ENCODE measurements around the gene ARID4A.

ARID4A gene

DNA sequence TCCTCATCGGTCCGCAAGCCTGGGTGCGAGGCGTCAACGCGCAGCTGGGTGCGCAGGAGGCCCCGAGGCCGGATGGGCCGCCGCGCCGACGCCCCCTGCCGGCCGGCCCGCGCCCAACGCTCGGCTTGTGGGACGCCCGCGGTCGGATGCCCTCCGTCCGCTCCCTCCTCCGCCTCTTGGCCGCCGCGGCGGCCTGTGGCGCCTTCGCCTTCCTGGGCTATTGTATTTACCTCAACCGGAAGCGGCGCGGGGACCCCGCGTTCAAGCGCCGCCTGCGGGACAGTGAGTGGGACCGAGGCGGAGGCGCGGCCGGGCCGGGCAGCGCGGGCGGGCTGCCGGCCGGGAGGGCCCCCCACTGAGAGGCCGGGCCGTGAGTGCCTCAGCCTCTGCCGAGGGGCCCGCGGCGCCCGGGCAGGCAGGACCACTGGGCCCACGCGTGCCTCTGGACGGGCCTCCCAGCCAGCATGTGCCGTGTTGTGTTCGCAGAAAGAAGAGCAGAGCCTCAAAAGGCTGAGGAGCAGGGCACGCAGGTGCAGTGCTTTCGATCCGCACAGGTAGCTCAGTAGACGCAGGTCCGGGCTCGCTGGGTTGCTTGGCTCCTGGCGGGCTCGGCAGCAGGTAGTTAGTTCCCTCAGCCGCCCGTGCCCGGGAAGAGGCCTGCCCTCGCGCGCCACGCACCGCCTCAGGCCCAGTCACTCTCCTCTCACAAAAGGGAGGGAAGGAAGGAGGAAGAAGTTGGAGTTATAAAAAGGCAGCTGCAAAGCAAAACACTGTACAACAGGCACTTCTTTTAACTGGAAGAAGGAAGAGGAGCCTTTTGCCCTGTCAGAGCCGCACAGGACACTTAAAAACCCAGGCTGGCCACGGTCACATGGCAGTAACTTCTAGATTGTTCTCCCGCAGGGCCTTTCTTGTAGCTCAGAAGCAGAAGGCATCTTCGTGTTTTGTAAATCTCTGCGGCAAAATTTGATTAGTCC, 97.7 kb downstream of the ARID4A start, which contains the start of gene TOMM20L:
TSS of gene TOMM20L (plus strand) at position 119 of the 977 bp plus-strand sequence. CDS start at position 147, 28 bp downstream.
- no peaks in the 10 kb centered on the region for H3K36me3 ChIP-seq
- no peaks in the 10 kb centered on the region for H3K9me3 ChIP-seq
- H3K4me1 ChIP-seq (ENCODE audit: control insufficient read depth in 1 of 2, insufficient read depth in 1 of 2, low read depth in 1 of 2, low read length in 1 of 2) = peaks cover 10 to 13% of the 10 kb centered on the region in 2 experiments
- peaks cover 3% of the 10 kb centered on the region for H3K27me3 ChIP-seq
- H3K4me3 ChIP-seq (ENCODE audit: low read depth in 1 of 2, low read length in 1 of 2) = peak within 1 kb of the TSS; percentile 56 to 57
- peak; percentile 86 for TF ChIP-seq CTCF (IDR thresholded peaks at IDR 0.05)
- H3K27ac ChIP-seq = peak within 1 kb of the TSS; percentile 29

GRCh38 chr14:58397156-58397555, 98.8 kb downstream of the ARID4A start:
- peaks cover 10 to 13% of the 10 kb centered on the region in 2 experiments for H3K4me1 ChIP-seq (ENCODE audit: control insufficient read depth in 1 of 2, insufficient read depth in 1 of 2, low read depth in 1 of 2, low read length in 1 of 2)
- H3K27ac ChIP-seq = no peak overlapping the region
- H3K36me3 ChIP-seq = no peaks in the 10 kb centered on the region
- no peak for TF ChIP-seq CTCF (IDR thresholded peaks at IDR 0.05)
- H3K4me3 ChIP-seq (ENCODE audit: low read depth in 1 of 2, low read length in 1 of 2) = no peak overlapping the region
- H3K27me3 ChIP-seq = peaks cover 3% of the 10 kb centered on the region
- no peaks in the 10 kb centered on the region for H3K9me3 ChIP-seq

DNA sequence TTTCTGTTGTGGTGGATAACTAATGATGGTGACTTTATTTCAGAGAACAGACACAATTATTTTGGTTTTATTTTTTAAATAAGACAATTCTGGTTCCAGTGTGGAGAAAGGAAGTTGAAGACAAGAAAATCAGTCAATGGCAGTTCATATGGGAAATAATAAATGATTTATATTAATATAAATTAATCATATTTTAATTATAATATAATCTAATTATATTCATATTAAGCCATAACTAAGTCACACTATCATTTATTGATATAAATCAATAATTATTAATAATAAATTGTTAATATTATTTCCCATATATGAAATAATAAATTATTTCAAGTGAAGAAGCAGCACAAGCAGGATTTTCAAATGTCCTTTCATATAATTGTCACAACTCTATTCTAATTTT, 100.1 kb downstream of the ARID4A start:
- no peak overlapping the region for H3K4me3 ChIP-seq (ENCODE audit: low read depth in 1 of 2, low read length in 1 of 2)
- H3K27me3 ChIP-seq = peaks cover 3% of the 10 kb centered on the region
- no peak overlapping the region for H3K27ac ChIP-seq
- H3K9me3 ChIP-seq = no peaks in the 10 kb centered on the region
- TF ChIP-seq CTCF (IDR thresholded peaks at IDR 0.05) = no peak
- peaks cover 10 to 13% of the 10 kb centered on the region in 2 experiments for H3K4me1 ChIP-seq (ENCODE audit: control insufficient read depth in 1 of 2, insufficient read depth in 1 of 2, low read depth in 1 of 2, low read length in 1 of 2)
- no peaks in the 10 kb centered on the region for H3K36me3 ChIP-seq

GRCh38 chr14:58398895-58399294, 100.5 kb downstream of the ARID4A start:
- TF ChIP-seq CTCF (IDR thresholded peaks at IDR 0.05) = no peak
- no peak overlapping the region for H3K4me3 ChIP-seq (ENCODE audit: low read depth in 1 of 2, low read length in 1 of 2)
- no peak overlapping the region for H3K27ac ChIP-seq
- H3K9me3 ChIP-seq = no peaks in the 10 kb centered on the region
- H3K36me3 ChIP-seq = no peaks in the 10 kb centered on the region
- H3K4me1 ChIP-seq (ENCODE audit: control insufficient read depth in 1 of 2, insufficient read depth in 1 of 2, low read depth in 1 of 2, low read length in 1 of 2) = peaks cover 10 to 13% of the 10 kb centered on the region in 2 experiments
- peaks cover 3% of the 10 kb centered on the region for H3K27me3 ChIP-seq

GRCh38 chr14:58401587-58401986, 103.2 kb downstream of the ARID4A start:
- Histone ChIP-seq H3K27ac (no peak overlapping the region), H3K4me1 (ENCODE audit: control insufficient read depth in 1 of 2, insufficient read depth in 1 of 2, low read depth in 1 of 2, low read length in 1 of 2) (no peaks in the 10 kb centered on the region), H3K9me3 (no peaks in the 10 kb centered on the region), H3K27me3 (no peaks in the 10 kb centered on the region), H3K4me3 (ENCODE audit: low read depth in 1 of 2, low read length in 1 of 2) (no peak overlapping the region), H3K36me3 (no peaks in the 10 kb centered on the region)
- TF ChIP-seq CTCF (IDR thresholded peaks at IDR 0.05) = no peak
